Activated T-helper 17 cell treated with anti-CD3 and anti-CD28 coated beads, Interleukin-2, amount 50 U/mL, for 72 hours (primary cell): ENCODE measurements around the gene GALE. TPM values are rescaled to one million over a fixed set of nuclear protein-coding genes. Genes with fewer than 3 reads are reported as not detected.
"Not testable (repeated sequence)": the region's sequence is repeated elsewhere in the genome, so short reads cannot be mapped to it uniquely, and the experiment has no call there.

Experiments
- ATAC-seq: fragments of 150-1000 bp; cut with Tn5 transposase; replicated peaks from 2 replicates; pipeline ENCODE4 v1.10.0; 2021; ENCODE audit warnings: mild to moderate bottlenecking, moderate library complexity
- H3K27ac Mint-ChIP-seq: one replicate; pipeline ENCODE4 v1.8.0; 2022; ENCODE audit warnings: mixed read lengths
- H3K27me3 Mint-ChIP-seq: one replicate; pipeline ENCODE4 v1.8.0; 2022; ENCODE audit warnings: mixed read lengths
- H3K36me3 Mint-ChIP-seq: one replicate; pipeline ENCODE4 v1.8.0; 2022; ENCODE audit warnings: low read depth, mild to moderate bottlenecking, mixed read lengths
- H3K4me1 Mint-ChIP-seq: one replicate; pipeline ENCODE4 v1.8.0; 2022; ENCODE audit warnings: mixed read lengths
- H3K4me3 Mint-ChIP-seq: one replicate; pipeline ENCODE4 v1.8.0; 2022; ENCODE audit warnings: mild to moderate bottlenecking, mixed read lengths
- H3K9me3 Mint-ChIP-seq: one replicate; pipeline ENCODE4 v1.8.0; 2022; ENCODE audit warnings: mixed read lengths
- total RNA-seq, 2 donors: library from RNA; stranded (reverse); gene quantifications; one replicate each; pipeline ENCODE4 v1.2.3, GENCODE V29; 2022

Gene GALE
- total RNA-seq, 2 donors from 2014 or later: 56.6 to 57.1 TPM

DNA sequence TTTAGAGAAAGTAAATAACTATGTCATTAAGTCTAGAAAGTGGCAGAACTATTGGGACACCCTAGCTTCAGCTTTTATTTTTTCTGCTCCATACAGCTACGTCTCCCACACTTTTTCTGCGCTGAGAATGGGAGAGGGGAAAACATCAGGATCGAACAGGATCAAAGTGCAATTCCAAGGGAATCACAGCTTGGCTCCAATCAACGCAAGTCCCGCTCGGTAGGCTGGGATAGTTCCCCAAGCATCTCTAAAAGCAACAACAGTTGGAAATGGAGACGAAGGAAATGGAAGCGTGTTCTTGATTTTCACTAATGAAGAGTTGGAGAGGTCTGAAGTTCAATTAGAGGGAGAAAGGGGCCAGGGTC is 24.1 kb upstream of the GALE start:
- Mint-ChIP-seq H3K27me3 (no peaks in the 10 kb centered on the region), H3K36me3 (peaks cover 33% of the 10 kb centered on the region), H3K27ac (peak overlapping the region; percentile 97), H3K9me3 (no peaks in the 10 kb centered on the region), H3K4me1 (peaks cover 10% of the 10 kb centered on the region), H3K4me3 (peak overlapping the region; percentile 90)
- ATAC-seq: no peak

GRCh38 chr1:23823767-23824166 is 23.2 kb upstream of the GALE start:
- H3K4me1 Mint-ChIP-seq: peaks cover 10% of the 10 kb centered on the region
- peak overlapping the region; percentile 97 for H3K27ac Mint-ChIP-seq
- no peaks in the 10 kb centered on the region for H3K27me3 Mint-ChIP-seq
- H3K4me3 Mint-ChIP-seq: peak overlapping the region; percentile 90
- no peaks in the 10 kb centered on the region for H3K9me3 Mint-ChIP-seq
- ATAC-seq: no peak
- peaks cover 37% of the 10 kb centered on the region for H3K36me3 Mint-ChIP-seq

DNA sequence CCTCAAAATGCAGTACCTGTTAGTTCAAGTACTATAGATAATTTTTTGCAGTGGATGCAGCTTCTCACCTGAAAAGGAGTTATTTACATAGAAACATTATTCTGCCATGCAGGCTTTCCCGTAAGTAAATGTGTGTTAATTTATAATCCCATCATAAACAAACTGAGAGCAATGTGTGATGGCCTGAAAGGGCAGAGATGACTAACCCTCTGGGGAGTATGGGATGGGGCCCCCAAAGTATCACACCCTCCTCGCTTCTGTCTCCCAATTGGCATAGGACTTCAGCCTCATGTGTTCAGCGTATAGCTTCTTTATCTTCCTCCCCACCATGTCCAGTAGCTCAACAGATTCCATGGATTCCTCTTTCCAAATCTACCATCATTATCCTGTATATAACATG is 17.1 kb upstream of the GALE start:
- no peaks in the 10 kb centered on the region for H3K27me3 Mint-ChIP-seq
- no peak overlapping the region for H3K27ac Mint-ChIP-seq
- H3K4me1 Mint-ChIP-seq: peaks cover 5% of the 10 kb centered on the region
- peaks cover 75% of the 10 kb centered on the region for H3K36me3 Mint-ChIP-seq
- no peak overlapping the region for H3K4me3 Mint-ChIP-seq
- no peaks in the 10 kb centered on the region for H3K9me3 Mint-ChIP-seq
- no peak for ATAC-seq

- Mint-ChIP-seq H3K4me1 (peaks cover 4% of the 10 kb centered on the region), H3K4me3 (no peak overlapping the region), H3K27ac (no peak overlapping the region), H3K27me3 (no peaks in the 10 kb centered on the region), H3K9me3 (no peaks in the 10 kb centered on the region), H3K36me3 (peaks cover 80% of the 10 kb centered on the region)
- ATAC-seq: no peak
Measured at GRCh38 chr1:23816906-23817305, 16.4 kb upstream of the GALE start.

DNA sequence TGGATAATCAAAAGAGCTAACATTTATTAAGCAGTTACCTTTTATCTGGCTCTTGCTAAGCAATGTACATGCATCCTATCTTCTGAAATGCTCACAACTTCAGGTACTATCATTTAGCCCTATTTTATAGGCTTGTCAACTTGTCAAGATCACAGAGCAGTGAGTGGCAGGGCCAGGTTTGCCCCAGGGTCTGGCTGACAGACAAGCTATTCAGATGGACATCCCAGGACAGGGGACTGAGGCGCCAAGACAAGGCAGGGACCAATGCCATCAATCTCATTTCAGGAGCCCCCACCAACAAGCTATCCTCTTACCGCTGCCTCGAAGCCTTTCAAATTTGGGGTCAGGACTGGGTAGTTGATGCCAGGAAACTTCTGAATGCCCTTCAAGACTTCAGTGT is 15.8 kb upstream of the GALE start:
- Mint-ChIP-seq H3K4me1 (peaks cover under 1% of the 10 kb centered on the region), H3K9me3 (no peaks in the 10 kb centered on the region), H3K4me3 (no peak overlapping the region), H3K36me3 (peaks cover 80% of the 10 kb centered on the region), H3K27ac (no peak overlapping the region), H3K27me3 (no peaks in the 10 kb centered on the region)
- no peak for ATAC-seq

DNA sequence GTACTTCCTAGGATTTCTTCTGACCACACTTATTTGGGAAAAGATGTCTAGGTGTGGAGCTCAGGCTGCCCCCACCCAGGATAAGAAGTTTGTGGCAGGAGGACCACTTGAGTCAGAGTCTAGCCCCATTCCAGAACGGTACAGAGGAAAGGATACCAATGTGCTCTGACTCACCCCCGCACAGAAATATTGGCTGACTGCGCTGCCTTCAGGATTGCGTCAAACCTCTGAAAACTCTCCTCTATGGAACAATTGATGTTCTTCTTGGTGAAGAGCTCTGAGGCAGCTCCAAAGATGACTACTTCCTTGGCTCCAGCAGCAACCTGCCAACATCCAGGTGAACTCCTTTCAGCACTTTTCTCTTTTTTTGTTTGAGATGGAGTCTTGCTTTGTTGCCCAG is 13.5 kb upstream of the GALE start:
- no peaks in the 10 kb centered on the region for H3K9me3 Mint-ChIP-seq
- H3K4me3 Mint-ChIP-seq: no peak overlapping the region
- H3K4me1 Mint-ChIP-seq: peaks cover 11% of the 10 kb centered on the region
- H3K36me3 Mint-ChIP-seq: peaks cover 68% of the 10 kb centered on the region
- no peak overlapping the region for H3K27ac Mint-ChIP-seq
- no peaks in the 10 kb centered on the region for H3K27me3 Mint-ChIP-seq
- ATAC-seq: no peak

- Mint-ChIP-seq H3K27ac (peak overlapping the region; percentile 32), H3K27me3 (no peaks in the 10 kb centered on the region), H3K36me3 (peaks cover 58% of the 10 kb centered on the region), H3K4me3 (no peak overlapping the region), H3K9me3 (no peaks in the 10 kb centered on the region), H3K4me1 (peaks cover 11% of the 10 kb centered on the region)
- peak; percentile 73 for ATAC-seq
Measured at GRCh38 chr1:23810818-23811540, 10.4 kb upstream of the GALE start.

GRCh38 chr1:23809751-23810171 is 9.2 kb upstream of the GALE start:
- Mint-ChIP-seq H3K36me3 (peaks cover 54% of the 10 kb centered on the region), H3K27me3 (no peaks in the 10 kb centered on the region), H3K9me3 (no peaks in the 10 kb centered on the region), H3K27ac (no peak overlapping the region), H3K4me3 (no peak overlapping the region), H3K4me1 (peaks cover 19% of the 10 kb centered on the region)
- ATAC-seq: peak; percentile 86

GRCh38 chr1:23807453-23807852 is 6.9 kb upstream of the GALE start:
- Mint-ChIP-seq H3K27ac (peak overlapping the region; percentile 23), H3K9me3 (no peaks in the 10 kb centered on the region), H3K4me1 (peaks cover 19% of the 10 kb centered on the region)

GRCh38 chr1:23806280-23806679 is 5.7 kb upstream of the GALE start:
- H3K27ac Mint-ChIP-seq: peak overlapping the region; percentile 23
- H3K36me3 Mint-ChIP-seq: peaks cover 43% of the 10 kb centered on the region
- no peaks in the 10 kb centered on the region for H3K9me3 Mint-ChIP-seq
- H3K4me3 Mint-ChIP-seq: no peak overlapping the region
- no peak for ATAC-seq
- no peaks in the 10 kb centered on the region for H3K27me3 Mint-ChIP-seq
- H3K4me1 Mint-ChIP-seq: peaks cover 18% of the 10 kb centered on the region

More at GRCh38 chr1:23807453-23807852, 6.9 kb upstream of the GALE start:
- H3K36me3 Mint-ChIP-seq: peaks cover 47% of the 10 kb centered on the region
- H3K27me3 Mint-ChIP-seq: no peaks in the 10 kb centered on the region
- H3K4me3 Mint-ChIP-seq: no peak overlapping the region
- no peak for ATAC-seq

- Mint-ChIP-seq H3K36me3 (peaks cover 41% of the 10 kb centered on the region), H3K9me3 (no peaks in the 10 kb centered on the region), H3K27me3 (no peaks in the 10 kb centered on the region), H3K4me3 (no peak overlapping the region), H3K27ac (peak overlapping the region; percentile 68), H3K4me1 (peaks cover 8% of the 10 kb centered on the region)
- ATAC-seq: no peak
Measured at GRCh38 chr1:23805025-23805424, 4.5 kb upstream of the GALE start.

DNA sequence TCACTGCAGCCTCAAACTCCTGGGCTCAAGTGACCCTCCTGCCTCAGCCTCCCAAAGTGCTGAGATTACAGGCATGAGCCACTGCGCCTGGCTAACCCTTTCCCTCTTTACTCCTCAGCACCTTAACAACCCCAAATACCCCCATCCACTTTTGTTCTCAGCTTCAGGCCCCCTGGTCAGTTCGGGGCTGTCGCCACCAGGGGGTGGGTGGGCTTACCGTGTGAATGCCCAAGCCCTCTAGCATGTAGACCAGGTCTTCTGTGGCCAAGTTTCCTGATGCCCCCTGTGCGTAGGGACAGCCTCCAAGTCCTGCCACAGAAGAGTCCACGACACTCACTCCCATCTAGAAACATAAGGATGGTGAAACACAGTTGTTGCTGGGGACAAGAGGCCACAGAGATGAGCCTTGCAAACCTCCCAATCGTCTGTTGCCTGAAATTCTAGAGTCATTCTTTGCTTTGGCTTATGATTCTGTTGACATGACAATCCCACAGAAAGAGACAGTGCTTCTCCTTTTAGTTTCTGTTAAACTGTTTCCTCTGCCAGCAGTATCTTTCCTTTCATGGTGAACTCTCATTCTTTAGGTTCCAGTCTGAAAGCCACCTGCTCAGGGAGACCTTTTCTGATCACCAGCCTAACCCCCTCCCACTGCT is 3.8 kb upstream of the GALE start:
- Mint-ChIP-seq H3K36me3 (peaks cover 48% of the 10 kb centered on the region), H3K27ac (peak overlapping the region; percentile 68), H3K9me3 (no peaks in the 10 kb centered on the region), H3K4me1 (peaks cover 8% of the 10 kb centered on the region), H3K27me3 (no peaks in the 10 kb centered on the region), H3K4me3 (no peak overlapping the region)
- no peak for ATAC-seq

DNA sequence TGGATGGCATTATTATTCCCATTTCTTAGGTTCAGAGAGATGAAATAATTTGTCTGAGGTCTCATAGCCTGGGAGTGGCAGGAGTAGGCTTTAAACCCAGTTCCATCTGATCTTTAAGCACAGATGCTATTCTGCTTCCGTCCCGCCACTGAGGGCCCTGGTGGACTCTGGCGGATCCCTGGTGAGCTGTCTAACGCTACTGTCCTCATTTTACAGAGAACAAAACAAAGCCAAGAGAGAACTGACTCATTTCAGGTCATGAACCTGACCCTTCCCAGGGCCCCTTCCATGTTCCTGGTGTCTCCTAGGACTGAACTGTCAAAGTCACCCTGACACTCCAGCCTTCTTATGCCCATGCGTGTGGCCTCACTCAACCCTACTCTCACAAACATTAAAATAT is 3.1 kb upstream of the GALE start:
- Mint-ChIP-seq H3K27me3 (no peaks in the 10 kb centered on the region), H3K4me1 (peaks cover 8% of the 10 kb centered on the region), H3K9me3 (no peaks in the 10 kb centered on the region), H3K27ac (no peak overlapping the region), H3K36me3 (peaks cover 54% of the 10 kb centered on the region), H3K4me3 (no peak overlapping the region)
- ATAC-seq: no peak

GRCh38 chr1:23802809-23803342 is 2.3 kb upstream of the GALE start:
- not testable (repeated sequence) for H3K4me3 Mint-ChIP-seq, ATAC-seq, H3K4me1 Mint-ChIP-seq, H3K27ac Mint-ChIP-seq, H3K27me3 Mint-ChIP-seq, H3K9me3 Mint-ChIP-seq
- H3K36me3 Mint-ChIP-seq: peaks cover 59% of the 10 kb centered on the region

- H3K36me3 Mint-ChIP-seq: peaks cover 59% of the 10 kb centered on the region
- no peaks in the 10 kb centered on the region for H3K27me3 Mint-ChIP-seq
- H3K27ac Mint-ChIP-seq: no peak overlapping the region
- H3K9me3 Mint-ChIP-seq: no peaks in the 10 kb centered on the region
- H3K4me1 Mint-ChIP-seq: peaks cover 8% of the 10 kb centered on the region
- ATAC-seq: no peak
- H3K4me3 Mint-ChIP-seq: peak overlapping the region; percentile 93
Measured at GRCh38 chr1:23801876-23802275, 1.3 kb upstream of the GALE start.
